ENCODE measurements around the gene STON2. TPM values are rescaled to one million over a fixed set of nuclear protein-coding genes. Genes with fewer than 3 reads are reported as not detected.

The STON2 gene
- total RNA-seq, 1 experiment from 2014 or later = 0.36 TPM

GRCh38 chr14:81311778-81312177 lies 88.3 kb downstream of the STON2 start:
- BruUV-seq (replicated peaks) = no TSS peak
- no peak for TF ChIP-seq POLR2AphosphoS5 (IDR thresholded peaks at IDR 0.05; ENCODE audit: low read depth, low read length)
- no peaks in the 10 kb centered on the region for H3K9me3 ChIP-seq (ENCODE audit: control insufficient read depth, insufficient read depth, low read depth, low read length)
- H3K4me3 ChIP-seq (ENCODE audit: low read depth in 2 of 2, low read length in 2 of 2) = no peak overlapping the region
- H3K27ac ChIP-seq (ENCODE audit: low read length) = no peak overlapping the region
- DNase-seq (ENCODE audit: low read depth, low spot score) = no peak
- no peak for ATAC-seq
- H3K27me3 ChIP-seq (ENCODE audit: control insufficient read depth, insufficient read depth, low read length) = no peaks in the 10 kb centered on the region
- ChIA-PET POLR2A (no interaction called here), CTCF (no interaction called here)
- H3K36me3 ChIP-seq (ENCODE audit: control insufficient read depth, insufficient read depth, low read length) = no peaks in the 10 kb centered on the region
- intact Hi-C loops (cut with micrococcal nuclease; ENCODE audit: unreplicated experiment) = no loop called here
- in situ Hi-C loops (cut with HindIII; ENCODE audit: low pct_unique_long_range_greater_than_20kb, low sequenced_read_pairs) = no loop called here
- no peaks in the 10 kb centered on the region for H3K4me1 ChIP-seq (ENCODE audit: control insufficient read depth, insufficient read depth, low read length)

- no peak overlapping the region for H3K4me3 ChIP-seq (ENCODE audit: low read depth in 2 of 2, low read length in 2 of 2)
- ATAC-seq (no peak), DNase-seq (ENCODE audit: low read depth, low spot score) (no peak)
- H3K36me3 ChIP-seq (ENCODE audit: control insufficient read depth, insufficient read depth, low read length) = no peaks in the 10 kb centered on the region
- no peaks in the 10 kb centered on the region for H3K27me3 ChIP-seq (ENCODE audit: control insufficient read depth, insufficient read depth, low read length)
- ChIA-PET POLR2A (no interaction called here), CTCF (no interaction called here)
- H3K9me3 ChIP-seq (ENCODE audit: control insufficient read depth, insufficient read depth, low read depth, low read length) = no peaks in the 10 kb centered on the region
- no peak for TF ChIP-seq REST (IDR thresholded peaks at IDR 0.05; ENCODE audit: insufficient read depth in 1 of 2, low read depth in 2 of 2, low read length in 1 of 2)
- no TSS peak for BruUV-seq (replicated peaks)
- in situ Hi-C loops (cut with HindIII; ENCODE audit: low pct_unique_long_range_greater_than_20kb, low sequenced_read_pairs) = no loop called here
- no peak overlapping the region for H3K27ac ChIP-seq (ENCODE audit: low read length)
- intact Hi-C loops (cut with micrococcal nuclease; ENCODE audit: unreplicated experiment) = no loop called here
- no peaks in the 10 kb centered on the region for H3K4me1 ChIP-seq (ENCODE audit: control insufficient read depth, insufficient read depth, low read length)
These were observed 89.0 kb downstream of the STON2 start for GRCh38 chr14:81311141-81311540.

GRCh38 chr14:81310606-81311005 lies 89.5 kb downstream of the STON2 start:
- intact Hi-C loops (cut with micrococcal nuclease; ENCODE audit: unreplicated experiment) (no loop called here), in situ Hi-C loops (cut with HindIII; ENCODE audit: low pct_unique_long_range_greater_than_20kb, low sequenced_read_pairs) (no loop called here)
- no peak for TF ChIP-seq CTCF (IDR thresholded peaks at IDR 0.05)
- TF ChIP-seq SIN3A (IDR thresholded peaks at IDR 0.05; ENCODE audit: borderline replicate concordance, insufficient read depth, low read depth, low read length) = no peak
- TF ChIP-seq POLR2AphosphoS5 (IDR thresholded peaks at IDR 0.05; ENCODE audit: low read depth, low read length) = no peak
- TF ChIP-seq TCF7L2 (IDR thresholded peaks at IDR 0.05; ENCODE audit: low read depth, low read length) = no peak
- TF ChIP-seq REST (IDR thresholded peaks at IDR 0.05; ENCODE audit: insufficient read depth in 1 of 2, low read depth in 2 of 2, low read length in 1 of 2) = no peak
- Histone ChIP-seq H3K9me3 (ENCODE audit: control insufficient read depth, insufficient read depth, low read depth, low read length) (no peaks in the 10 kb centered on the region), H3K27me3 (ENCODE audit: control insufficient read depth, insufficient read depth, low read length) (no peaks in the 10 kb centered on the region), H3K4me1 (ENCODE audit: control insufficient read depth, insufficient read depth, low read length) (no peaks in the 10 kb centered on the region), H3K4me3 (ENCODE audit: low read depth in 2 of 2, low read length in 2 of 2) (no peak overlapping the region), H3K27ac (ENCODE audit: low read length) (no peak overlapping the region), H3K36me3 (ENCODE audit: control insufficient read depth, insufficient read depth, low read length) (no peaks in the 10 kb centered on the region)
- no peak for DNase-seq (ENCODE audit: low read depth, low spot score)
- CTCF ChIA-PET = no interaction called here
- no peak for ATAC-seq
- BruUV-seq (replicated peaks) = no TSS peak
- POLR2A ChIA-PET = no interaction called here
